SK-N-SH (cell line): ENCODE results near the gene ACCS. TPM values are rescaled to one million over a fixed set of nuclear protein-coding genes. Genes with fewer than 3 reads are reported as not detected.

Experiments
- CTCF ChIA-PET: fragments of 300-600, 350-600 bp; formaldehyde crosslinking; extraction: SDS; loops from one replicate; lab custom pipeline; 2021; lab: Yijun Ruan, JAX
- POLR2A ChIA-PET: fragments of 350-600 bp; sonication (Branson Sonifier 250); formaldehyde crosslinking; extraction: SDS; loops from one replicate; lab custom pipeline; 2020; ENCODE audit warnings: antibody characterized with exemption, inconsistent platforms; lab: Yijun Ruan, JAX
- DNase-seq: peaks from one replicate; pipeline ENCODE4 v3.0.0; 2012
- H2AFZ ChIP-seq: fragments of 200-600 bp; sonication (generic); 2 replicates; pipeline ENCODE4 v1.8.1; 2016; ENCODE audit warnings: antibody characterized with exemption, mild to moderate bottlenecking, low read depth
- H3F3A ChIP-seq: fragments of 200-600 bp; sonication (generic); replicated peaks from 2 replicates; pipeline ENCODE3; 2016; ENCODE audit warnings: antibody characterized with exemption, mild to moderate bottlenecking; ENCODE audit not compliant: insufficient read depth
- H3K27ac ChIP-seq, 2 experiments: fragments of 200-500 bp in 1 of 2; fragments of 200-600 bp in 1 of 2; sonication (Bioruptor generic) in 1 of 2; sonication (generic), shearing (Covaris generic) in 1 of 2; 2 replicates each; pipeline versions ENCODE4 v1.5.1 to v1.6.1; 2014 to 2016; ENCODE audit warnings: low read depth in 2 of 2, inconsistent platforms in 1 of 2, low read length in 1 of 2, mild to moderate bottlenecking in 1 of 2, mixed read lengths in 1 of 2
- H3K27me3 ChIP-seq: fragments of 200-600 bp; sonication (generic), shearing (Covaris generic); 2 replicates; pipeline ENCODE4 v1.6.1; 2016; ENCODE audit warnings: mixed run types; ENCODE audit not compliant: insufficient read depth
- H3K36me3 ChIP-seq, 2 experiments: fragments of 200-500 bp in 1 of 2; fragments of 200-600 bp in 1 of 2; sonication (Bioruptor generic) in 1 of 2; sonication (generic) in 1 of 2; replicated peaks in 1 of 2; 2 replicates each; pipeline versions ENCODE3 to v1.5.1; 2014 to 2016; ENCODE audit warnings: low read length in 1 of 2, mild to moderate bottlenecking in 1 of 2; ENCODE audit not compliant: insufficient read depth in 2 of 2, control insufficient read depth in 1 of 2
- H3K4me1 ChIP-seq, 2 experiments: fragments of 200-500 bp in 1 of 2; fragments of 200-600 bp in 1 of 2; sonication (Bioruptor generic) in 1 of 2; sonication (generic), shearing (Covaris generic) in 1 of 2; 2 replicates each; pipeline versions ENCODE4 v1.5.1 to v1.6.1; 2014 to 2016; ENCODE audit warnings: low read depth in 1 of 2, low read length in 1 of 2, mixed run types in 1 of 2; ENCODE audit not compliant: insufficient read depth in 2 of 2, control insufficient read depth in 1 of 2
- H3K4me2 ChIP-seq: fragments of 200-600 bp; sonication (generic), shearing (Covaris generic); 2 replicates; pipeline ENCODE4 v1.6.1; 2017; ENCODE audit warnings: mixed run types
- H3K4me3 ChIP-seq, 2 experiments: fragments of 200-500 bp in 1 of 2; fragments of 200-600 bp in 1 of 2; sonication (Bioruptor generic) in 1 of 2; sonication (generic), shearing (Covaris generic) in 1 of 2; 2 replicates each; pipeline versions ENCODE4 v1.5.1 to v1.8.1; 2014 to 2016; ENCODE audit warnings: low read depth in 2 of 2, inconsistent platforms in 1 of 2, low read length in 1 of 2, mild to moderate bottlenecking in 1 of 2, mixed read lengths in 1 of 2, moderate library complexity in 1 of 2
- H3K79me2 ChIP-seq: fragments of 200-600 bp; sonication (generic); 2 replicates; pipeline ENCODE4 v1.8.1; 2017; ENCODE audit warnings: mild to moderate bottlenecking; ENCODE audit not compliant: insufficient read depth
- H3K9ac ChIP-seq: fragments of 200-600 bp; sonication (generic); 2 replicates; pipeline ENCODE4 v1.6.1; 2017; ENCODE audit warnings: mixed run types
- H3K9me2 ChIP-seq: fragments of 200-600 bp; sonication (generic); 2 replicates; pipeline ENCODE4 v1.6.1; 2017; ENCODE audit warnings: mixed run types
- H3K9me3 ChIP-seq: fragments of 200-600 bp; sonication (generic); 2 replicates; pipeline ENCODE4 v1.6.1; 2017; ENCODE audit warnings: mixed run types, mild to moderate bottlenecking, moderate library complexity
- H4K20me1 ChIP-seq: fragments of 200-600 bp; sonication (generic); 2 replicates; pipeline ENCODE4 v1.6.1; 2017; ENCODE audit warnings: mild to moderate bottlenecking, mixed run types; ENCODE audit not compliant: insufficient read depth
- CHD2 ChIP-seq: fragments of 150-350 bp; IDR thresholded peaks from 2 replicates; pipeline ENCODE4 v1.6.1; 2018; ENCODE audit warnings: low read length; ENCODE audit not compliant: partially characterized antibody
- EZH2phosphoT487 ChIP-seq: fragments of 200-600 bp; sonication (generic); IDR thresholded peaks from 2 replicates; pipeline ENCODE4 v1.6.1; 2017; ENCODE audit warnings: low read depth, mixed run types, mild to moderate bottlenecking, antibody characterized with exemption, moderate library complexity, borderline replicate concordance
- FOXJ3 ChIP-seq: sonication (generic); formaldehyde crosslinking; IDR thresholded peaks from 2 replicates; pipeline ENCODE4 v1.5.1; 2020; ENCODE audit warnings: mild to moderate bottlenecking, missing genetic modification reagents
- FOXM1 ChIP-seq: IDR thresholded peaks from 2 replicates; pipeline ENCODE4 v1.4.0; 2012; ENCODE audit warnings: low read depth, mild to moderate bottlenecking
- JUND ChIP-seq: IDR thresholded peaks from 2 replicates; pipeline ENCODE4 v1.4.0; 2012
- MEF2A ChIP-seq: IDR thresholded peaks from 2 replicates; pipeline ENCODE4 v1.4.0; 2012; ENCODE audit warnings: low read depth, borderline replicate concordance
- NFIC ChIP-seq: IDR thresholded peaks from 2 replicates; pipeline ENCODE4 v1.4.0; 2012; ENCODE audit warnings: borderline replicate concordance
- NRF1 ChIP-seq: IDR thresholded peaks from 2 replicates; pipeline ENCODE4 v1.6.1; 2012; ENCODE audit warnings: low read depth, mild to moderate bottlenecking, low read length
- RCOR1 ChIP-seq: fragments of 150-350 bp; IDR thresholded peaks from 2 replicates; pipeline ENCODE4 v1.6.1; 2017; ENCODE audit warnings: antibody characterized with exemption, low read length
- RFX5 ChIP-seq: IDR thresholded peaks from 2 replicates; pipeline ENCODE4 v1.6.1; 2012; ENCODE audit warnings: mild to moderate bottlenecking, improper control_type of control experiment, low read length
- RXRA ChIP-seq: IDR thresholded peaks from 2 replicates; pipeline ENCODE4 v1.4.0; 2012; ENCODE audit warnings: low read depth, mild to moderate bottlenecking, borderline replicate concordance
- SIN3A ChIP-seq: IDR thresholded peaks from 2 replicates; pipeline ENCODE4 v1.6.1; 2012; ENCODE audit warnings: low read depth, mild to moderate bottlenecking, low read length, moderate library complexity, borderline replicate concordance
- TAF1 ChIP-seq: IDR thresholded peaks from 2 replicates; pipeline ENCODE4 v1.6.1; 2012; ENCODE audit warnings: low read depth, mild to moderate bottlenecking, low read length, moderate library complexity, borderline replicate concordance
- TEAD4 ChIP-seq: IDR thresholded peaks from 2 replicates; pipeline ENCODE4 v1.4.0; 2012; ENCODE audit warnings: mild to moderate bottlenecking, borderline replicate concordance; ENCODE audit not compliant: insufficient read depth
- YY1 ChIP-seq: IDR thresholded peaks from 2 replicates; pipeline ENCODE4 v1.4.0; 2012; ENCODE audit warnings: low read depth, mild to moderate bottlenecking
- WGBS: methylation state at CpG from one replicate; pipeline ENCODE4 v1.1.6; 2017; ENCODE audit warnings: low lambda C conversion rate; 5-methylcytosine and 5-hydroxymethylcytosine counted together
- polyA plus RNA-seq, 3 experiments: library from polyadenylated mRNA; depleted of rRNA; stranded (reverse); fragments of >200 nt; gene quantifications; 2 replicates each; pipeline ENCODE4 v1.2.3, GENCODE V29; 2012
- TF ChIP-seq, protein P1 (sequence below): IDR thresholded peaks from 2 replicates; pipeline ENCODE4 v1.4.0; 2012; ENCODE audit warnings: low read depth, borderline replicate concordance
- TF ChIP-seq, protein P2 (sequence below): IDR thresholded peaks from 2 replicates; pipeline ENCODE4 v1.6.1; 2012; ENCODE audit warnings: mild to moderate bottlenecking, low read depth, low read length, moderate library complexity

The ACCS gene
- polyA plus RNA-seq, 1 of the 3 experiments (the other 2 are of a cell fraction) = 28.5 TPM

DNA sequence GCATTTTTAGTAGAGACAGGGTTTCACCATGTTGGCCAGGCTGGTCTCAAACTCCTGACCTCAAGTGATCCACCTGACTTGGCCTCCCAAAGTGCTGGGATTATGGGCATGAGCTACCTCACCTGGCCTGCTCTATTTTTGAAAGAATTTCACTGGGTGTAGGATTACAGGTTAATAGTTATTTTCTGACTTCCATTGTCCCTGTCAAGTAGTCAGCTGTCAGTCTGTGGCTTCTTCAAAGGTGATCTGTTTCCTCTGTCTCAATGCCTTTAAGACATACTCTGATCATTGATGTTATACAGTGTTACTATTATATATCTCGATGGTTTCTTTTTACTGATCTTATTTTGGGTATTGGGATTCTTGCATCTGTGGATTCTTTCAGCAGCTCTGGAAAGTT is 19.3 kb downstream of the ACCS start:
- Histone ChIP-seq H2AFZ (no peak overlapping the region), H3K79me2 (no peaks in the 10 kb centered on the region), H3K9me2 (no peaks in the 10 kb centered on the region), H3K9ac (no peak overlapping the region), H3K4me1 (no peaks in the 10 kb centered on the region), H4K20me1 (no peaks in the 10 kb centered on the region), H3F3A (no peaks in the 10 kb centered on the region), H3K27ac (no peak overlapping the region), H3K9me3 (no peaks in the 10 kb centered on the region), H3K4me2 (no peak overlapping the region), H3K36me3 (peaks cover 0 to 3% of the 10 kb centered on the region in 2 experiments), H3K27me3 (no peaks in the 10 kb centered on the region), H3K4me3 (no peak overlapping the region)
- TF ChIP-seq YY1 = no peak
- no peak for TF ChIP-seq MEF2A
- no peak for TF ChIP-seq NFIC
- TF ChIP-seq RXRA = no peak
- TF ChIP-seq SIN3A = no peak
- TF ChIP-seq EZH2phosphoT487 = no peak
- no peak for TF ChIP-seq RCOR1
- 68% methylated on average over 1 of the region's 1 CpG for WGBS
- no peak for DNase-seq
- CTCF ChIA-PET = interaction anchor here (1.6 to 3.8 kb wide), 5 partner anchors 10 to 532 kb away, joined by 3 to 22 read pairs (median 6); partner anchors contain the start of gene EXT2
- POLR2A ChIA-PET = no interaction called here

DNA sequence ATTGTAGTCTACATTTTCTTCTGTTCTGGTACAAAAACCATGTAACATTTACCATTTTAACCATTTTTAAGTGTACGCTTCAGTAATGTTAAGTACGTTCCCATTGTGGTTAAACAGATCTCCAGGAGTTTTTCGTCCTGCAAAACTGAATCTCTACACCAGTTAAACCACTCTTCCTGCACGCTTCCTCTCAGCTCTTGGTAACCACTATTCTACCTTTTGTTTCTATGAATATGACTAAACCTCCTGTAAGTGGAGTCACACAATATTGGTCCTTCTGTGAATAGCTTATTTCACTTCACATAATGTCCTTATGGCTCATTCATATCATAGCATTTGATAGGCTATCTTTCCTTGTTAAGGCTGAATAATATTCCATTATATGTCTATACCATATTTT is 22.3 kb downstream of the ACCS start:
- no peak for DNase-seq
- no peak for TF ChIP-seq FOXM1
- TF ChIP-seq TEAD4 = no peak
- TF ChIP-seq, protein P1, sequence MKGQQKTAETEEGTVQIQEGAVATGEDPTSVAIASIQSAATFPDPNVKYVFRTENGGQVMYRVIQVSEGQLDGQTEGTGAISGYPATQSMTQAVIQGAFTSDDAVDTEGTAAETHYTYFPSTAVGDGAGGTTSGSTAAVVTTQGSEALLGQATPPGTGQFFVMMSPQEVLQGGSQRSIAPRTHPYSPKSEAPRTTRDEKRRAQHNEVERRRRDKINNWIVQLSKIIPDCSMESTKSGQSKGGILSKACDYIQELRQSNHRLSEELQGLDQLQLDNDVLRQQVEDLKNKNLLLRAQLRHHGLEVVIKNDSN = no peak
- WGBS = 84% methylated on average over 4 of the region's 4 CpGs
- no peak overlapping the region for H3K27ac ChIP-seq
- peaks cover 0 to 3% of the 10 kb centered on the region in 2 experiments for H3K36me3 ChIP-seq
- no peaks in the 10 kb centered on the region for H3K4me1 ChIP-seq
- H3K9me2 ChIP-seq = no peaks in the 10 kb centered on the region
- H3F3A ChIP-seq = no peaks in the 10 kb centered on the region
- no peak overlapping the region for H2AFZ ChIP-seq
- H3K27me3 ChIP-seq = no peaks in the 10 kb centered on the region
- POLR2A ChIA-PET = no interaction called here
- H3K9me3 ChIP-seq = no peaks in the 10 kb centered on the region
- H3K4me2 ChIP-seq = no peak overlapping the region
- CTCF ChIA-PET = interaction anchor here (0.8 to 1.7 kb wide), 2 partner anchors 44 to 198 kb away, joined by 3 to 4 read pairs; no protein-coding TSS in a partner anchor
- no peak overlapping the region for H3K9ac ChIP-seq
- no peaks in the 10 kb centered on the region for H4K20me1 ChIP-seq
- no peak overlapping the region for H3K4me3 ChIP-seq
- no peaks in the 10 kb centered on the region for H3K79me2 ChIP-seq

DNA sequence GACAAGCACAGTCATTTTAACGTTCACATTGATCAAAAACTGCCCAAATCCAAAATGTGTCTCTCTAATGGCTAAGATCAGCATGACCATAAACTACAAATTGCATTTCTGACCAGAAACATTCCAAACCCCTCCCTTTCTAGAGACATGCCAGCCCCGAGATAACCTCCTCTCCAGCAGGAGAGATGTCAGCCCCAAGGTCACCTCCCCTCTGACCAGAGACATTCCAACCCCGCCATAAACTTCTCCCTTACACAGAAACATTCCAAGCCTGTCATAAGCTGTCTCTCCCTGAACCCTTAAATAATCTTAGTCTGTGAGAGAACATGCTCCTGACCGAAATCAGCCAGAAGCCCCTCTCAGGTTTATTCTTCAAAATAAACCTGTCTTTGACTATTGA is 22.8 kb downstream of the ACCS start:
- Histone ChIP-seq H3K9me3 (no peaks in the 10 kb centered on the region), H3F3A (no peaks in the 10 kb centered on the region), H2AFZ (no peak overlapping the region), H3K9me2 (no peaks in the 10 kb centered on the region), H3K9ac (no peak overlapping the region), H4K20me1 (no peaks in the 10 kb centered on the region), H3K27ac (no peak overlapping the region), H3K4me3 (no peak overlapping the region), H3K79me2 (no peaks in the 10 kb centered on the region), H3K27me3 (no peaks in the 10 kb centered on the region), H3K4me2 (no peak overlapping the region), H3K36me3 (peaks cover 0 to 3% of the 10 kb centered on the region in 2 experiments), H3K4me1 (peaks cover 0 to under 1% of the 10 kb centered on the region in 2 experiments; a peak in 1 of 4 replicates)
- WGBS = 61% methylated on average over 4 of the region's 4 CpGs
- no peak for DNase-seq
- TF ChIP-seq, protein P1 = no peak
- TF ChIP-seq JUND (no peak), CHD2 (no peak), TAF1 (no peak), NRF1 (no peak), FOXJ3 (CRISPR knock-in tag) (no peak), RXRA (no peak), RFX5 (no peak), NFIC (no peak)
- TF ChIP-seq, protein P2, sequence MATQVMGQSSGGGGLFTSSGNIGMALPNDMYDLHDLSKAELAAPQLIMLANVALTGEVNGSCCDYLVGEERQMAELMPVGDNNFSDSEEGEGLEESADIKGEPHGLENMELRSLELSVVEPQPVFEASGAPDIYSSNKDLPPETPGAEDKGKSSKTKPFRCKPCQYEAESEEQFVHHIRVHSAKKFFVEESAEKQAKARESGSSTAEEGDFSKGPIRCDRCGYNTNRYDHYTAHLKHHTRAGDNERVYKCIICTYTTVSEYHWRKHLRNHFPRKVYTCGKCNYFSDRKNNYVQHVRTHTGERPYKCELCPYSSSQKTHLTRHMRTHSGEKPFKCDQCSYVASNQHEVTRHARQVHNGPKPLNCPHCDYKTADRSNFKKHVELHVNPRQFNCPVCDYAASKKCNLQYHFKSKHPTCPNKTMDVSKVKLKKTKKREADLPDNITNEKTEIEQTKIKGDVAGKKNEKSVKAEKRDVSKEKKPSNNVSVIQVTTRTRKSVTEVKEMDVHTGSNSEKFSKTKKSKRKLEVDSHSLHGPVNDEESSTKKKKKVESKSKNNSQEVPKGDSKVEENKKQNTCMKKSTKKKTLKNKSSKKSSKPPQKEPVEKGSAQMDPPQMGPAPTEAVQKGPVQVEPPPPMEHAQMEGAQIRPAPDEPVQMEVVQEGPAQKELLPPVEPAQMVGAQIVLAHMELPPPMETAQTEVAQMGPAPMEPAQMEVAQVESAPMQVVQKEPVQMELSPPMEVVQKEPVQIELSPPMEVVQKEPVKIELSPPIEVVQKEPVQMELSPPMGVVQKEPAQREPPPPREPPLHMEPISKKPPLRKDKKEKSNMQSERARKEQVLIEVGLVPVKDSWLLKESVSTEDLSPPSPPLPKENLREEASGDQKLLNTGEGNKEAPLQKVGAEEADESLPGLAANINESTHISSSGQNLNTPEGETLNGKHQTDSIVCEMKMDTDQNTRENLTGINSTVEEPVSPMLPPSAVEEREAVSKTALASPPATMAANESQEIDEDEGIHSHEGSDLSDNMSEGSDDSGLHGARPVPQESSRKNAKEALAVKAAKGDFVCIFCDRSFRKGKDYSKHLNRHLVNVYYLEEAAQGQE = no peak
- ChIA-PET POLR2A (no interaction called here), CTCF (interaction anchor here (0.8 to 1.7 kb wide), 3 partner anchors 21 to 199 kb away, joined by 3 to 4 read pairs (median 4); no protein-coding TSS in a partner anchor)
